Heart left ventricle (tissue), 13 donors: ENCODE measurements around the gene EP400.

ENCODE experiments used
- POLR2A ChIP-seq, 2 donors: fragments of 450-650 bp; IDR thresholded peaks; one replicate each; pipeline ENCODE4 v1.6.1; 2017; ENCODE audit warnings: antibody characterized with exemption in 2 of 2, mild to moderate bottlenecking in 2 of 2, moderate library complexity in 2 of 2
- TF ChIP-seq, protein P1 (sequence below), 12 donors: fragments of 200-600 bp; sonication (generic) in 4 of 12; IDR thresholded peaks; one replicate each; pipeline versions ENCODE4 v1.5.0 to v1.8.0; 2018 to 2022; ENCODE audit warnings: antibody characterized with exemption in 12 of 12, mild to moderate bottlenecking in 5 of 12
- donor health status: ischemic (EF 13 %, LVEDD 7.1; RV severe dilation, severe dysfunction).
- donor health status: DM: no; HTN: yes; CAD: no.
- donor health status: DM: no; HTN: no; CAD: no.
- donor health status: ischemic (EF 25% LVEDD 6.9; RV normal size, moderate dysfunction).
- donor health status: ischemic (EF 25% LVEDD 5.7; RV mildly dilated, moderate dysfunction).
- donor health status: ischemic (EF 35%, LVEDD 5.7; RV mildly dilated, moderate dysfunction).
- donor health status: nonischemic (EF 11% LVEDD 7.7; RV severe dilation, severe dysfunction).
- donor health status: DM: yes; HTN: yes; CAD: no.
- donor health status: PGD.
- donor health status: ischemic (EF 29% LVEDD 5.4; RV normal size, mild dysfunction).
- donor health status: nonischemic (EF 23%, LVEDD 6.1; RV moderate dilation, normal function).

DNA sequence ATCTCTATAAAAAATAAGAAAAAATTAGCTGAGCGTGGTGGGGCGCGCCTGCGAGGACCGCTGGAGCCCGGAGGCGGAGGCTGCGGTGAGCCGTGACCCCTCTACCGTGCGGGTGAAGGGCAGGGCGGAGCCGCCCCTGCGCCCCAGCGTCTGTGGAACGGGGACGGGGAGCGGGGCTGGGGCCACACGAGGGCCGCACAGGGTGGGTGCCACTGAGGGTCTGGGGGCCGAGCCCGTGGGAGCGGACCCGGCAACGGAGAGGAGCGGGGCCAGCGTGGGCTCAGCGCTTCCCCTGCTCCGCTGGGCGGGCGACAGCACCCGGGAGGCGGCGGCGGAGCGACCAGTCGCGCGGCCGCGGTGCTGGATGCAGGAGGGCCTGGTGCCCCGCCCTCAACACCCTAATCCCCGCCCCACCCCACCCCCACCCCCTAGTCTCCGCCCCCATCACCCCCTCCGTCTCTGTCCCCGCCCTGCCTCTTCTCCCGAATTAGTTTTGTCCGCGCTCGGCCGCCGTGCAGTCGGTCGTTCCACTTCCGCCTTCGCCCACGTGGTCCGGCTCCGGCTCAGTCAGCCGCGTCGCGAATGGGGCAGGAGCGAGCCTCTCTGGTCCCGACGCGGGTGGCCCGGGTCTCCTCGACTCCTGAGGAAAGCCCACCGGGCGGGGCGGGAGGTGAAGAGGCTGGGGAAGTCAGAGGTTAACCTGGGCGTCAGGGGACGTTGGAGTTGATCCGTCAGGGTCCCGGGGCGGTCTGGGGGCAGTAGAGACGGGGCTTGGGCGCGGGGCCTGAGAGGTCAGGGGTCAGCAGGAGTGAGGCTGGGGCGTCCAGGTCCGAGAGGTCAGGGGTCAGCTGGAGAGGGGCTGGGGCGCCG lies 20.8 kb upstream of the EP400 start, which contains the start of gene PUS1:
- TF ChIP-seq, protein P1, sequence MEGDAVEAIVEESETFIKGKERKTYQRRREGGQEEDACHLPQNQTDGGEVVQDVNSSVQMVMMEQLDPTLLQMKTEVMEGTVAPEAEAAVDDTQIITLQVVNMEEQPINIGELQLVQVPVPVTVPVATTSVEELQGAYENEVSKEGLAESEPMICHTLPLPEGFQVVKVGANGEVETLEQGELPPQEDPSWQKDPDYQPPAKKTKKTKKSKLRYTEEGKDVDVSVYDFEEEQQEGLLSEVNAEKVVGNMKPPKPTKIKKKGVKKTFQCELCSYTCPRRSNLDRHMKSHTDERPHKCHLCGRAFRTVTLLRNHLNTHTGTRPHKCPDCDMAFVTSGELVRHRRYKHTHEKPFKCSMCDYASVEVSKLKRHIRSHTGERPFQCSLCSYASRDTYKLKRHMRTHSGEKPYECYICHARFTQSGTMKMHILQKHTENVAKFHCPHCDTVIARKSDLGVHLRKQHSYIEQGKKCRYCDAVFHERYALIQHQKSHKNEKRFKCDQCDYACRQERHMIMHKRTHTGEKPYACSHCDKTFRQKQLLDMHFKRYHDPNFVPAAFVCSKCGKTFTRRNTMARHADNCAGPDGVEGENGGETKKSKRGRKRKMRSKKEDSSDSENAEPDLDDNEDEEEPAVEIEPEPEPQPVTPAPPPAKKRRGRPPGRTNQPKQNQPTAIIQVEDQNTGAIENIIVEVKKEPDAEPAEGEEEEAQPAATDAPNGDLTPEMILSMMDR (IDR thresholded peaks at IDR 0.05), result no peak
- TF ChIP-seq POLR2A (IDR thresholded peaks at IDR 0.05), result peak in 1 of 2 donors; percentile 91
